H1 (cell line): ENCODE results near the gene CIAO2B. TPM values are rescaled to one million over a fixed set of nuclear protein-coding genes. Genes with fewer than 3 reads are reported as not detected.

Experiments
- CTCF ChIA-PET: fragments of 300-600 bp; sonication (Branson Sonifier 250); formaldehyde crosslinking; loops from one replicate; lab custom pipeline; 2021; ENCODE audit not compliant: partially characterized antibody; lab: Charles Lee
- POLR2A ChIA-PET: fragments of 300-600 bp; sonication (Branson Sonifier 250); formaldehyde crosslinking; loops from one replicate; lab custom pipeline; 2021; ENCODE audit warnings: inconsistent platforms; ENCODE audit not compliant: partially characterized antibody; lab: Charles Lee
- DNase-seq, 2 experiments: peaks; one replicate each; pipeline versions ENCODE4 v3.0.0 to v3.0.0-alpha.2; 2010 to 2022; ENCODE audit warnings: low spot score in 2 of 2, low read depth in 1 of 2, mixed read lengths in 1 of 2
- FAIRE-seq: peaks from 2 replicates; lab custom pipeline; 2011; peaks lifted over from hg19 to GRCh38; lab: Jason Lieb, UNC
- H2AFZ ChIP-seq: 2 replicates; pipeline ENCODE4 v1.8.1; 2012; ENCODE audit warnings: low read length, inconsistent platforms
- H2AK5ac ChIP-seq: 2 replicates; pipeline ENCODE4 v1.6.1; 2013; ENCODE audit warnings: low read depth, low read length
- H2BK120ac ChIP-seq: replicated peaks from 2 replicates; pipeline ENCODE3; 2013; ENCODE audit warnings: low read depth, low read length, inconsistent platforms
- H2BK12ac ChIP-seq: 2 replicates; pipeline ENCODE4 v1.6.1; 2013; ENCODE audit warnings: low read depth, low read length
- H2BK15ac ChIP-seq: 2 replicates; pipeline ENCODE4 v1.6.1; 2013; ENCODE audit warnings: low read length
- H2BK20ac ChIP-seq: 2 replicates; pipeline ENCODE4 v1.6.1; 2013; ENCODE audit warnings: low read length
- H2BK5ac ChIP-seq: 2 replicates; pipeline ENCODE4 v1.6.1; 2013; ENCODE audit warnings: low read depth, low read length
- H3K14ac ChIP-seq: 2 replicates; pipeline ENCODE4 v1.6.1; 2013; ENCODE audit warnings: inconsistent platforms; ENCODE audit not compliant: insufficient read length
- H3K18ac ChIP-seq: 2 replicates; pipeline ENCODE4 v1.6.1; 2013; ENCODE audit warnings: low read length; ENCODE audit errors: extremely low read depth
- H3K23ac ChIP-seq: 2 replicates; pipeline ENCODE4 v1.6.1; 2013; ENCODE audit warnings: inconsistent platforms; ENCODE audit not compliant: insufficient read length
- H3K23me2 ChIP-seq: 2 replicates; pipeline ENCODE4 v1.6.1; 2013; ENCODE audit warnings: low read depth, low read length
- H3K27ac ChIP-seq: 2 replicates; pipeline ENCODE4 v1.6.1; 2011; ENCODE audit warnings: low read depth, low read length, inconsistent platforms
- H3K27me3 ChIP-seq, 4 experiments: replicated peaks in 1 of 4; 1 replicate in 1 of 4; 2 replicates in 3 of 4; pipeline versions ENCODE4 v1.6.1 to v1.8.1; 2011 to 2013; ENCODE audit warnings: low read length in 3 of 4, mild to moderate bottlenecking in 3 of 4, inconsistent platforms in 2 of 4, mixed read lengths in 2 of 4, moderate library complexity in 1 of 4; ENCODE audit not compliant: control insufficient read depth in 3 of 4, insufficient read depth in 3 of 4; ENCODE audit errors: extremely low read depth in 1 of 4
- H3K36me3 ChIP-seq, 4 experiments: 2 replicates each; pipeline versions ENCODE4 v1.6.1 to v1.8.1; 2011 to 2013; ENCODE audit warnings: mild to moderate bottlenecking in 4 of 4, low read length in 3 of 4, moderate library complexity in 2 of 4, control low read depth in 1 of 4, inconsistent platforms in 1 of 4; ENCODE audit not compliant: insufficient read depth in 4 of 4, control insufficient read depth in 2 of 4
- H3K4ac ChIP-seq: replicated peaks from 2 replicates; pipeline ENCODE3; 2013; ENCODE audit warnings: low read length, low read depth, mixed read lengths, inconsistent platforms; ENCODE audit not compliant: insufficient read length
- H3K4me1 ChIP-seq, 4 experiments: replicated peaks in 1 of 4; 1 replicate in 1 of 4; 2 replicates in 3 of 4; pipeline versions ENCODE4 v1.6.1 to v1.8.1; 2011 to 2013; ENCODE audit warnings: low read length in 3 of 4, inconsistent platforms in 2 of 4, mixed read lengths in 1 of 4; ENCODE audit not compliant: insufficient read depth in 4 of 4, control insufficient read depth in 3 of 4
- H3K4me2 ChIP-seq, 2 experiments: 2 replicates each; pipeline versions ENCODE4 v1.6.1 to v1.8.1; 2011 to 2013; ENCODE audit warnings: low read depth in 2 of 2, low read length in 2 of 2, control low read depth in 1 of 2, inconsistent platforms in 1 of 2, mild to moderate bottlenecking in 1 of 2; ENCODE audit not compliant: insufficient read depth in 1 of 2
- H3K4me3 ChIP-seq, 4 experiments: fragments of 200-600, 300-600 bp in 1 of 4; sonication (generic), shearing (Covaris generic), sonication (Bioruptor Twin) in 1 of 4; 2 replicates each; pipeline versions ENCODE4 v1.5.1 to v1.8.1; 2011 to 2016; ENCODE audit warnings: low read length in 4 of 4, low read depth in 3 of 4, control low read depth in 2 of 4, inconsistent platforms in 2 of 4, mild to moderate bottlenecking in 2 of 4, mixed read lengths in 1 of 4, moderate library complexity in 1 of 4; ENCODE audit not compliant: insufficient read depth in 2 of 4; ENCODE audit errors: extremely low read depth in 1 of 4
- H3K56ac ChIP-seq: replicated peaks from 2 replicates; pipeline ENCODE3; 2013; ENCODE audit warnings: low read depth, mild to moderate bottlenecking, mixed read lengths, low read length, inconsistent platforms; ENCODE audit not compliant: insufficient read length
- H3K79me1 ChIP-seq: 2 replicates; pipeline ENCODE4 v1.6.1; 2013; ENCODE audit warnings: low read depth, low read length, control low read depth
- H3K79me2 ChIP-seq, 2 experiments: 2 replicates each; pipeline versions ENCODE4 v1.6.1 to v1.8.1; 2012 to 2013; ENCODE audit warnings: low read length in 2 of 2, mild to moderate bottlenecking in 2 of 2, inconsistent platforms in 1 of 2; ENCODE audit not compliant: insufficient read depth in 2 of 2, control insufficient read depth in 1 of 2
- H3K9ac ChIP-seq, 4 experiments: replicated peaks in 1 of 4; 1 replicate in 1 of 4; 2 replicates in 3 of 4; pipeline versions ENCODE4 v1.6.1 to v1.8.1; 2011 to 2013; ENCODE audit warnings: low read depth in 3 of 4, low read length in 3 of 4, control low read depth in 2 of 4, mild to moderate bottlenecking in 2 of 4, moderate library complexity in 2 of 4, inconsistent platforms in 1 of 4; ENCODE audit errors: extremely low read depth in 1 of 4
- H3K9me3 ChIP-seq, 2 experiments: 2 replicates each; pipeline versions ENCODE4 v1.6.1 to v1.8.1; 2012 to 2013; ENCODE audit warnings: mild to moderate bottlenecking in 2 of 2, moderate library complexity in 2 of 2, control low read depth in 1 of 2, inconsistent platforms in 1 of 2, low read depth in 1 of 2, low read length in 1 of 2, mixed read lengths in 1 of 2; ENCODE audit not compliant: insufficient read depth in 2 of 2
- H4K20me1 ChIP-seq, 2 experiments: replicated peaks in 1 of 2; 2 replicates each; pipeline versions ENCODE3 to v1.8.1; 2011 to 2013; ENCODE audit warnings: inconsistent platforms in 2 of 2, low read length in 2 of 2, mild to moderate bottlenecking in 1 of 2; ENCODE audit not compliant: insufficient read depth in 2 of 2, control insufficient read depth in 1 of 2
- H4K5ac ChIP-seq: 2 replicates; pipeline ENCODE4 v1.6.1; 2013; ENCODE audit warnings: low read length, low read depth, mixed read lengths, inconsistent platforms; ENCODE audit not compliant: insufficient read length
- H4K8ac ChIP-seq: 2 replicates; pipeline ENCODE4 v1.8.0; 2013; ENCODE audit warnings: mild to moderate bottlenecking, moderate library complexity, low read length, inconsistent platforms; ENCODE audit not compliant: insufficient read depth; ENCODE audit errors: extremely low read depth
- H4K91ac ChIP-seq: replicated peaks from 2 replicates; pipeline ENCODE3; 2013; ENCODE audit warnings: low read length, mixed read lengths, inconsistent platforms; ENCODE audit not compliant: insufficient read length
- CBX5 ChIP-seq: fragments of 300-800, 300-1000 bp; sonication (generic); IDR thresholded peaks from 2 replicates; pipeline ENCODE4 v1.7.1; 2016; ENCODE audit warnings: antibody characterized with exemption, low read length, low read depth
- CEBPB ChIP-seq: IDR thresholded peaks from 2 replicates; pipeline ENCODE4 v1.6.1; 2012; ENCODE audit warnings: low read depth, low read length
- CTCF ChIP-seq, 3 experiments: IDR thresholded peaks; 1 replicate in 2 of 3; 2 replicates in 1 of 3; pipeline versions ENCODE4 v1.5.1 to v1.6.1; 2011; ENCODE audit warnings: low read length in 3 of 3, mild to moderate bottlenecking in 3 of 3, inconsistent platforms in 2 of 3, low read depth in 1 of 3, moderate library complexity in 1 of 3; ENCODE audit not compliant: insufficient read depth in 1 of 3; ENCODE audit errors: control extremely low read depth in 1 of 3
- FOSL1 ChIP-seq: IDR thresholded peaks from 2 replicates; pipeline ENCODE4 v1.6.1; 2011; ENCODE audit warnings: mild to moderate bottlenecking, low read depth, low read length, moderate library complexity; ENCODE audit not compliant: insufficient read depth
- MAFK ChIP-seq: IDR thresholded peaks from 2 replicates; pipeline ENCODE4 v1.6.1; 2012; ENCODE audit warnings: low read depth, mild to moderate bottlenecking, improper control_type of control experiment, low read length
- NRF1 ChIP-seq: IDR thresholded peaks from 2 replicates; pipeline ENCODE4 v1.6.1; 2011; ENCODE audit warnings: mild to moderate bottlenecking, low read depth, low read length, improper control_type of control experiment
- PHF8 ChIP-seq: fragments of 200-600 bp; sonication (generic); conservative IDR thresholded peaks from 2 replicates; pipeline ENCODE4 v1.7.1; 2012; ENCODE audit warnings: low read depth, mild to moderate bottlenecking, inconsistent platforms, low read length, moderate library complexity
- RFX5 ChIP-seq: IDR thresholded peaks from 2 replicates; pipeline ENCODE4 v1.6.1; 2011; ENCODE audit warnings: low read depth, low read length, improper control_type of control experiment, borderline replicate concordance
- SIRT6 ChIP-seq: IDR thresholded peaks from one replicate; pipeline ENCODE4 v1.7.1; 2012; ENCODE audit warnings: low read length, inconsistent platforms
- SRF ChIP-seq: IDR thresholded peaks from 2 replicates; pipeline ENCODE4 v1.6.1; 2011; ENCODE audit warnings: mild to moderate bottlenecking, low read depth, low read length, moderate library complexity
- YY1 ChIP-seq: IDR thresholded peaks from 2 replicates; pipeline ENCODE4 v1.6.1; 2011; ENCODE audit warnings: low read depth, mild to moderate bottlenecking, low read length
- WGBS, 2 experiments: shearing (Covaris generic) in 1 of 2; methylation state at CpG; one replicate each; pipeline versions ENCODE4 v1.1.6 to v1.1.7; 2013 to 2015; ENCODE audit warnings: low lambda C conversion rate in 2 of 2, mixed read lengths in 2 of 2, inconsistent platforms in 1 of 2, low coverage in 1 of 2, missing lambda C conversion rate in 1 of 2; ENCODE audit not compliant: insufficient replicate concordance in 2 of 2, insufficient coverage in 1 of 2, insufficient read length in 1 of 2; ENCODE audit errors: extremely low coverage in 1 of 2, missing lambda C conversion rate in 1 of 2; 5-methylcytosine and 5-hydroxymethylcytosine counted together
- polyA plus RNA-seq, 7 experiments: library from polyadenylated mRNA; depleted of rRNA in 3 of 7; stranded (reverse) in 5 of 7; unstranded in 2 of 7; fragments of >200 nt in 5 of 7; fragments of 200-250 nt in 2 of 7; gene quantifications; 1 replicate in 5 of 7; 2 replicates in 1 of 7; 4 replicates in 1 of 7; pipeline versions ENCODE4 v1.2.1 to v1.2.3, GENCODE V29; 2011 to 2013; ENCODE audit warnings: missing spikeins in 2 of 7, mixed read lengths in 2 of 7
- total RNA-seq: library from RNA; stranded (reverse); fragmentation: NEBNext Ultra II Directional; extraction: Animal tissue kit (Norgen Biotek cat#: 25700); gene quantifications from 2 replicates; pipeline ENCODE4 v1.2.1, GENCODE V29; 2021

CIAO2B gene
- total and polyA plus RNA-seq, 2 of the 8 experiments (the other 6 are each of a cell fraction or from before 2014, with no cell fraction given), result 65.6 to 248 TPM

GRCh38 chr16:66960270-66960669 lies 26.1 kb upstream of the CIAO2B start:
- Histone ChIP-seq H2AK5ac (no peak overlapping the region), H2BK5ac (no peak overlapping the region), H3K4me1 (peaks cover 0 to 3% (median under 1%) of the 10 kb centered on the region in 4 experiments; a peak in 3 of 7 replicates), H4K91ac (no peak overlapping the region), H2BK120ac (no peak overlapping the region), H4K5ac (no peak overlapping the region), H2BK15ac (no peak overlapping the region), H4K8ac (no peak overlapping the region), H3K27me3 (no peaks in the 10 kb centered on the region), H3K56ac (no peak overlapping the region), H3K4me2 (no peak overlapping the region), H3K23me2 (no peaks in the 10 kb centered on the region; the same call in 1 of the 2 replicates), H3K9me3 (no peaks in the 10 kb centered on the region), H3K9ac (no peak overlapping the region), H3K36me3 (no peaks in the 10 kb centered on the region), H3K18ac (no peak overlapping the region), H2AFZ (no peak overlapping the region), H2BK12ac (no peak overlapping the region), H2BK20ac (no peak overlapping the region), H3K14ac (no peak overlapping the region), H3K27ac (no peak overlapping the region), H3K79me1 (no peaks in the 10 kb centered on the region), H3K23ac (no peak overlapping the region), H4K20me1 (no peaks in the 10 kb centered on the region), H3K4ac (no peak overlapping the region), H3K79me2 (no peaks in the 10 kb centered on the region), H3K4me3 (no peak overlapping the region)
- ChIA-PET POLR2A (interaction anchor here (1.7 kb wide), 1 partner anchor 13 kb away, joined by 6 read pairs; no protein-coding TSS in a partner anchor), CTCF (interaction anchor here (0.6 to 12.2 kb wide), 20 partner anchors 7 to 577 kb away, joined by 3 to 130 read pairs (median 5); partner anchors contain the start of genes B3GNT9, CDH16, CES4A and NOL3)
- FAIRE-seq, result no peak
- DNase-seq, result no peak
- TF ChIP-seq YY1 (no peak), CTCF (IDR thresholded peaks at IDR 0.05; ENCODE audit: control extremely low read depth in 1 of 3, insufficient read depth in 1 of 3, low read depth in 1 of 3, low read length in 3 of 3) (no peak), MAFK (no peak), NRF1 (no peak), CBX5 (no peak), SIRT6 (no peak), RFX5 (no peak), FOSL1 (no peak), SRF (no peak), PHF8 (no peak), CEBPB (no peak)
- 88% methylated on average over 1 of the region's 1 CpG; no CpG with 5 or more reads in 1 of the 2 experiments for WGBS, 2 experiments
